SH-SY5Y (cell line): ENCODE measurements around the gene TMED1.

Source experiments
- GATA2 ChIP-seq: IDR thresholded peaks from 2 replicates; pipeline ENCODE4 v1.6.1; 2011; ENCODE audit warnings: mild to moderate bottlenecking, low read depth, low read length
- GATA3 ChIP-seq: IDR thresholded peaks from 2 replicates; pipeline ENCODE4 v1.6.1; 2011; ENCODE audit warnings: low read depth, mild to moderate bottlenecking, low read length, moderate library complexity

DNA sequence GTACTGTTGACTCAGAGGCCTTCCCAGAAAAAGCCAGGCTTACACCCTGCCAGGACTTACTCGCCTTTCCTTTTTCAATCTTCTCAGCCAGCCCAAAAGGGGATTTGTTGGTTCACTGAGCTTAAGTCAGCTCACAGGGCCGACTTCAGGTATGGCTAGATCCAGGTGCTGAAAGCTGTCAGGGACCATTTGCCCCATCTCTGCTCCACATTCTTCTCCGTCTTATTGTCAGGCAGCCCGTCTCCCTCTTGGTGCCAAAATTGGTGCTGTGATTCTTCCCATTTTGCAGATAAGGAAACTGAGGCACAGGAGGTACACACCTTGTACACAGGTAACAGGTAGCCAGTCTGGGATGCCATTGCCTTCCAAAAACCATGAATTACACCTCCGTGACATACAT, 14.6 kb upstream of the TMED1 start:
- TF ChIP-seq GATA2 = no peak
- TF ChIP-seq GATA3 = no peak
